Breast epithelium (tissue), 4 donors: ENCODE data around the gene USP28. TPM values are rescaled to one million over a fixed set of nuclear protein-coding genes. Genes with fewer than 3 reads are reported as not detected.

Source experiments
- DNase-seq, 2 donors: peaks; one replicate each; pipeline ENCODE4 v3.0.0-alpha.2; 2019; ENCODE audit warnings: low spot score in 2 of 2
- H3K27ac ChIP-seq, 2 donors: fragments of 200-600 bp; sonication (generic) in 1 of 2; one replicate each; pipeline ENCODE4 v1.5.1; 2016 to 2019; ENCODE audit warnings: mild to moderate bottlenecking in 1 of 2
- H3K27me3 ChIP-seq, 2 donors: fragments of 200-600 bp; sonication (generic) in 1 of 2; one replicate each; pipeline versions ENCODE4 v1.5.1 to v1.6.0; 2017 to 2019; ENCODE audit warnings: control low read depth in 1 of 2, mild to moderate bottlenecking in 1 of 2
- H3K36me3 ChIP-seq: fragments of 200-600 bp; one replicate; pipeline ENCODE4 v1.5.1; 2019
- H3K4me1 ChIP-seq, 2 donors: fragments of 200-600 bp; sonication (generic); one replicate each; pipeline ENCODE4 v1.5.1; 2016 to 2019; ENCODE audit warnings: control low read depth in 1 of 2
- H3K4me3 ChIP-seq, 3 donors: fragments of 200-600 bp; sonication (generic); 1 replicate in 2 of 3; 2 replicates in 1 of 3; pipeline ENCODE4 v1.5.1; 2016 to 2019; ENCODE audit warnings: mild to moderate bottlenecking in 3 of 3, moderate library complexity in 2 of 3
- H3K9me3 ChIP-seq, 2 donors: fragments of 200-600 bp; sonication (generic) in 1 of 2; one replicate each; pipeline ENCODE4 v1.5.1; 2016 to 2019; ENCODE audit warnings: control low read depth in 1 of 2
- CTCF ChIP-seq, 3 donors: fragments of 450-650 bp; IDR thresholded peaks; one replicate each; pipeline ENCODE4 v1.5.1; 2016 to 2017; ENCODE audit warnings: antibody characterized with exemption in 3 of 3, mild to moderate bottlenecking in 3 of 3, moderate library complexity in 3 of 3
- POLR2A ChIP-seq: fragments of 450-650 bp; IDR thresholded peaks from one replicate; pipeline ENCODE4 v1.6.1; 2016; ENCODE audit warnings: antibody characterized with exemption, mild to moderate bottlenecking, moderate library complexity
- POLR2AphosphoS5 ChIP-seq, 3 donors: sonication (generic); formaldehyde crosslinking; IDR thresholded peaks; one replicate each; pipeline ENCODE4 v1.6.1; 2017; ENCODE audit warnings: antibody characterized with exemption in 3 of 3
- intact Hi-C: fragments of 100-400 bp; cut with DNase I; formaldehyde crosslinking; loops from one replicate; pipeline ENCODE4 v1.15.1; 2023; ENCODE audit warnings: low total_unique reads
- total RNA-seq, 3 donors: library from RNA; depleted of rRNA; stranded (reverse); fragments of >200 nt; gene quantifications; one replicate each; pipeline ENCODE4 v1.1.0, GENCODE V29; 2016

USP28 gene
- total RNA-seq, 3 donors from 2014 or later, result 15.5 to 38.5 (median 30.2) TPM

- H3K36me3 ChIP-seq, result no peaks in the 10 kb centered on the region
- H3K27me3 ChIP-seq, result no peaks in the 10 kb centered on the region
- no peak for DNase-seq
- H3K4me1 ChIP-seq, result no peaks in the 10 kb centered on the region
- H3K9me3 ChIP-seq, result no peaks in the 10 kb centered on the region
- intact Hi-C loops, result no loop called here
- H3K27ac ChIP-seq, result peak within 1 kb of the TSS in 1 of 2 donors; percentile 88
- no peak within 1 kb of the TSS for H3K4me3 ChIP-seq
- TF ChIP-seq POLR2AphosphoS5 (IDR thresholded peaks at IDR 0.05), result no peak
- TF ChIP-seq POLR2A, result no peak
- TF ChIP-seq CTCF (IDR thresholded peaks at IDR 0.05), result no peak
These were observed 95.9 kb downstream of the USP28 start, which contains the start of gene CLDN25 for GRCh38 chr11:113779496-113779895. CLDN25 (plus strand) TSS chr11:113779796; CDS start chr11:113779796, 0 bp downstream.

- no peaks in the 10 kb centered on the region for H3K9me3 ChIP-seq
- peak in 1 of 2 donors; percentile 83 for DNase-seq
- intact Hi-C loops, result no loop called here
- TF ChIP-seq POLR2A (no peak), POLR2AphosphoS5 (IDR thresholded peaks at IDR 0.05) (peak; percentile 25 to 70 (median 56)), CTCF (IDR thresholded peaks at IDR 0.05) (no peak)
- H3K27ac ChIP-seq, result peak overlapping the region; percentile 78 to 88
- H3K4me3 ChIP-seq, result peak overlapping the region in 2 of 3 donors; percentile 8 to 27
- no peaks in the 10 kb centered on the region for H3K36me3 ChIP-seq
- no peaks in the 10 kb centered on the region for H3K27me3 ChIP-seq
- no peaks in the 10 kb centered on the region for H3K4me1 ChIP-seq
These were observed 97.1 kb downstream of the USP28 start for GRCh38 chr11:113778111-113778910.

GRCh38 chr11:113774174-113774503 lies 101.2 kb downstream of the USP28 start:
- H3K27me3 ChIP-seq, result no peaks in the 10 kb centered on the region
- no peak for DNase-seq
- H3K36me3 ChIP-seq, result no peaks in the 10 kb centered on the region
- intact Hi-C loops, result no loop called here
- TF ChIP-seq POLR2A, result no peak
- TF ChIP-seq CTCF (IDR thresholded peaks at IDR 0.05), result peak in 1 of 3 donors; percentile 7
- H3K4me1 ChIP-seq, result no peaks in the 10 kb centered on the region
- peak overlapping the region; percentile 79 to 87 for H3K27ac ChIP-seq
- peak overlapping the region; percentile 76 to 86 (median 78) for H3K4me3 ChIP-seq
- H3K9me3 ChIP-seq, result no peaks in the 10 kb centered on the region

- TF ChIP-seq POLR2AphosphoS5 (IDR thresholded peaks at IDR 0.05) (peak; percentile 61 to 89 (median 74)), POLR2A (no peak), CTCF (IDR thresholded peaks at IDR 0.05) (peak; percentile 58 to 87 (median 84))
- no peaks in the 10 kb centered on the region for H3K9me3 ChIP-seq
- no peaks in the 10 kb centered on the region for H3K36me3 ChIP-seq
- DNase-seq, result peak; percentile 96 to 97
- intact Hi-C loops, result no loop called here
- peak within 1 kb of the TSS; percentile 79 to 87 for H3K27ac ChIP-seq
- H3K4me3 ChIP-seq, result peak within 1 kb of the TSS; percentile 76 to 86 (median 78)
- H3K4me1 ChIP-seq, result no peaks in the 10 kb centered on the region
- no peaks in the 10 kb centered on the region for H3K27me3 ChIP-seq
These were observed 101.8 kb downstream of the USP28 start, which contains the start of gene ZW10 for GRCh38 chr11:113773416-113774173. ZW10 (minus strand) TSS chr11:113773692; CDS start chr11:113773666, 26 bp downstream.

- TF ChIP-seq POLR2AphosphoS5 (IDR thresholded peaks at IDR 0.05) (no peak), CTCF (IDR thresholded peaks at IDR 0.05) (no peak), POLR2A (no peak)
- Histone ChIP-seq H3K27me3 (no peaks in the 10 kb centered on the region), H3K4me1 (no peaks in the 10 kb centered on the region), H3K4me3 (peak overlapping the region; percentile 76 to 86 (median 78)), H3K36me3 (no peaks in the 10 kb centered on the region), H3K9me3 (no peaks in the 10 kb centered on the region), H3K27ac (peak overlapping the region; percentile 79 to 87)
- peak in 1 of 2 donors; percentile 28 for DNase-seq
- intact Hi-C loops, result no loop called here
These were observed 102.3 kb downstream of the USP28 start for GRCh38 chr11:113773092-113773415.
